ENCODE results near the gene C4A.
"Not testable (repeated sequence)": the region's sequence is repeated elsewhere in the genome, so short reads cannot be mapped to it uniquely, and the experiment has no call there.

The C4A gene

GRCh38 chr6:31958412-31958740 lies 23.5 kb upstream of the C4A start:
- no peak for DNase-seq
- in situ Hi-C loops (cut with MboI; ENCODE audit: low pct_unique_long_range_greater_than_20kb, low sequenced_read_pairs), result no loop called here

DNA sequence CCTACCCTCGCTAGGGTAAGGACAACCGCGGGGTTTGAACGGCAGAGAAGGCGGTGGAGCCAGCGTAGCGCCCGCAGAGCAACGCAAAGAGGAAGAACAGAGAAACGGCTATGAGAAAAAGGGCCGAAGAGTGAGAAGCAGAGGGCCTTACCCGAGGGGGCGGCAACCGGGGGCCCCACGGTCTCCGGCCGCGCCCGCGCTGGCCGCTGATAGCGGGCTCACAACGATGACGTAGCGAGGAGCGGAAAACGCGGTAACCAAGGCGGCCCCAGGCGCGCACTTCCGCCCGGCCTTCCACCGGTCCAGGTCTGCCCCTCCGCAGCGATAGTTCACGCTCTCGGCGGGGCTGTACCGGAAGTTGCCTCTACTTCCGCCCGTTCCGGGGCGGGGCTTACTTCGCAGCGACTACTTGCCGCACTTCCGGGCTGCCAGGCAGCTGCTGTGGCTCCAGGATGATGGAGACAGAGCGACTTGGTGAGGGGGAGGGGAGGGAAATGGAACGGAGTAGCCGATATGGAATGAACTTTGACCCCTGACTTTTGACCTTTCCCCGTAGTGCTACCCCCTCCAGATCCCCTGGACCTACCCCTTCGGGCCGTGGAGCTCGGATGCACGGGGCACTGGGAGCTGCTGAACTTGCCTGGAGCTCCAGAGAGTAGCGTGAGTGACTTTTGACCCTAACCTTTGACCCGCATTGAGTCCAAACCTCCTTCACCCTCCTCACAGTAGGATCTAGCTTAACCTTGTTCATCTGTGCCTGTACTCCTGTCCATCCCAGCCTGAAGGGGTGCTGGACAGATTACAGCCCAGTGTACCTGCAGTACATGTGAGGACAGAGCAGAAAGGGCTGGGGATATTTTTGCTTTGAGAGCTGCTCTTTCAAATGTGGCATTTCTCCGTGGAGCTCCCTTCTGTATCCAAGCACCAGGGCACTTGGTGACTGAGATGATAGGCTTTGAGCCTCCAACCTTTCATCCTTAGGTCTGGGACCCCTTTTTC lies 22.8 kb upstream of the C4A start, which contains the start of the genes NELFE and SKIC2:
Gene NELFE, minus strand, starts transcription at position 231 of the 999 bp plus-strand sequence. CDS start 525 bp downstream, outside the sequence.
Gene SKIC2, plus strand, starts transcription at position 435 of the 999 bp plus-strand sequence. Its CDS starts 18 bp downstream, at position 453.
- peak; percentile 99 for DNase-seq
- in situ Hi-C loops (cut with MboI; ENCODE audit: low pct_unique_long_range_greater_than_20kb, low sequenced_read_pairs), result no loop called here

- no peak for DNase-seq
- in situ Hi-C loops (cut with MboI; ENCODE audit: low pct_unique_long_range_greater_than_20kb, low sequenced_read_pairs), result no loop called here
Measured at GRCh38 chr6:31961616-31962015, 20.2 kb upstream of the C4A start.

DNA sequence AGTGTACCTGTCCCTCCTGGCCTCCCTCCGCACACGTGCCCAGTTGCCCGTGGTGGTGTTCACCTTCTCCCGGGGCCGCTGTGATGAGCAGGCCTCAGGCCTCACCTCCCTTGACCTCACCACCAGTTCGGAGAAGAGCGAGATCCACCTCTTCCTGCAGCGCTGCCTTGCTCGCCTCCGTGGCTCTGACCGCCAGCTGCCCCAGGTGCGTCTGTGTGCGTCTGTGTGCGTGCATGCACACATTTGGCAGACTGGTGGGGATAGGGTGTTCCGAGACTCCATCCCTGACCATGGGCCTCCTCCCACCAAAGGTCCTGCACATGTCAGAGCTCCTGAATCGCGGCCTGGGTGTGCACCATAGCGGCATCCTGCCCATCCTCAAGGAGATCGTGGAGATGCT lies 17.9 kb upstream of the C4A start:
- in situ Hi-C loops (cut with MboI; ENCODE audit: low pct_unique_long_range_greater_than_20kb, low sequenced_read_pairs), result no loop called here
- no peak for DNase-seq

GRCh38 chr6:31965700-31966099 lies 16.2 kb upstream of the C4A start:
- DNase-seq, result no peak
- in situ Hi-C loops (cut with MboI; ENCODE audit: low pct_unique_long_range_greater_than_20kb, low sequenced_read_pairs), result no loop called here

- DNase-seq, result no peak
- in situ Hi-C loops (cut with MboI; ENCODE audit: low pct_unique_long_range_greater_than_20kb, low sequenced_read_pairs), result no loop called here
Measured at GRCh38 chr6:31966506-31966905, 15.4 kb upstream of the C4A start.

DNA sequence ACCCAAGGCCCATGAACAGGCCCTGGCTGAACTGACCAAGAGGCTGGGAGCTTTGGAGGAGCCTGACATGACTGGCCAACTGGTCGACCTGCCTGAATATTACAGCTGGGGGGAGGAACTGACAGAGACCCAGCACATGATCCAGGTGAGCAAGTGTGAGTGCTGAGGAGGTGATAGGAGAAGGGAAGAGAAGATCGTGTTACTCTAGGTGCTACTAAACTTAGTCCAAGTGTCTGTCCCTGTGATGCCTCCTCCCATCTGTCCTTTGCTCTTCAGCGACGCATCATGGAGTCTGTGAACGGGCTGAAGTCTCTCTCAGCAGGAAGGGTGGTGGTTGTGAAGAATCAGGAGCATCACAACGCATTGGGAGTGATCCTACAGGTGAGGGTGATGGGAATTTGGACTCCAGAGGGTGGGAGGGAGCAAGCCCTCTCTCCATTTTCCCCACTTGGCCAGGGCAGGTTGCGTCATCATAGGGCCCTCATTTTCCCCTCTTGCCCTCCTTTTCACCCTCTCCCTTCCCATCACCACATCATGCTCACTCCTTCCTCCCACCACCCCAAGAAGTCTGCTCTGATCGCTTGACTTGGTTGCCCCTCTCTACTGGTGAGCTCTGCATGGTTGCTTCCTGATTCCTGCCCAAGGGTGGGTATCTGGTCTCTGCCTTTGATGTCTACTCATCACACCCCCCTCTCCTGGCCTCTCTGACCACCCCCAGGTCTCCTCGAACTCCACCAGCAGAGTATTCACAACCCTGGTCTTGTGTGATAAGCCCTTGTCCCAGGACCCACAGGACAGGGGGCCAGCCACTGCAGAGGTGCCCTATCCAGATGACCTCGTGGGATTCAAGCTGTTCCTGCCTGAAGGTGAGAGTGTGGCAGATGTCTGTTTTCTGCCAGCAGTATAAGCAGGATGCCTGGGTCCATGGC lies 14.6 kb upstream of the C4A start:
- no peak for DNase-seq
- in situ Hi-C loops (cut with MboI; ENCODE audit: low pct_unique_long_range_greater_than_20kb, low sequenced_read_pairs), result no loop called here

DNA sequence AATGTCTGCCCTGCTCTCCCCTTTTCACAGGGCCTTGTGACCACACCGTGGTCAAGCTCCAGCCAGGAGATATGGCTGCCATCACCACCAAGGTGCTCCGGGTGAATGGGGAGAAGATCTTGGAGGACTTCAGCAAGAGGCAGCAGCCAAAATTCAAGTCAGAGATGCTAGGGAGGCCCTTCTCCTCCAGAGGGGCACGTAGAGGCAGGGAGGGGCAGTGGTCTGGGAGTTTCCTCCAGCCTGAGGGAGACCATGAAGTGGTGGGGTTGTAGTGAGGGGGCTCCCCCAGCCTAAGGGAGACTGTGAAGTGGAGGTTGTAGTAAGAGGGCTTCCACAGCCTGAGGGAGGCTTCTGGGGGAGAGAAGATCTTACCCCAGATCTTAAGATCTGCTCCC lies 13.9 kb upstream of the C4A start:
- DNase-seq, result no peak
- in situ Hi-C loops (cut with MboI; ENCODE audit: low pct_unique_long_range_greater_than_20kb, low sequenced_read_pairs), result no loop called here

DNA sequence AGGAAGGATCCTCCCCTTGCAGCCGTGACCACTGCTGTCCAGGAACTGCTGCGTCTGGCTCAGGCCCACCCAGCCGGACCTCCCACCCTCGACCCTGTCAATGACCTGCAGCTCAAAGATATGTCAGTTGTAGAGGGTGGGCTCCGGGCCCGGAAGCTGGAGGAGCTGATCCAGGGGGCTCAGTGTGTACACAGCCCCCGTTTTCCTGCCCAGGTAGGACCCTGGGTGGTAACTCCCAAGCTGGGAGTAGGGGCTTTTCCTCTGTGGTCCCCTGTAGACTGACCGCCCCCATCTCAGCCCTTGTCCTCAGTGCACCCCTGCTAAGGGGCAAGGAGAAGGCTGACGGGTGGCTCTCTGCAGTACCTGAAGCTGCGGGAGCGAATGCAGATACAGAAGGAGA lies 13.5 kb upstream of the C4A start:
- in situ Hi-C loops (cut with MboI; ENCODE audit: low pct_unique_long_range_greater_than_20kb, low sequenced_read_pairs), result no loop called here

GRCh38 chr6:31968791-31969711 lies 12.8 kb upstream of the C4A start:
- in situ Hi-C loops (cut with MboI; ENCODE audit: low pct_unique_long_range_greater_than_20kb, low sequenced_read_pairs), result no loop called here
- DNase-seq, result no peak

More for the DNA sequence above, 13.5 kb upstream of the C4A start:
- no peak for DNase-seq

- in situ Hi-C loops (cut with MboI; ENCODE audit: low pct_unique_long_range_greater_than_20kb, low sequenced_read_pairs), result no loop called here
- no peak for DNase-seq
Measured at GRCh38 chr6:31969712-31970603, 11.9 kb upstream of the C4A start.

DNA sequence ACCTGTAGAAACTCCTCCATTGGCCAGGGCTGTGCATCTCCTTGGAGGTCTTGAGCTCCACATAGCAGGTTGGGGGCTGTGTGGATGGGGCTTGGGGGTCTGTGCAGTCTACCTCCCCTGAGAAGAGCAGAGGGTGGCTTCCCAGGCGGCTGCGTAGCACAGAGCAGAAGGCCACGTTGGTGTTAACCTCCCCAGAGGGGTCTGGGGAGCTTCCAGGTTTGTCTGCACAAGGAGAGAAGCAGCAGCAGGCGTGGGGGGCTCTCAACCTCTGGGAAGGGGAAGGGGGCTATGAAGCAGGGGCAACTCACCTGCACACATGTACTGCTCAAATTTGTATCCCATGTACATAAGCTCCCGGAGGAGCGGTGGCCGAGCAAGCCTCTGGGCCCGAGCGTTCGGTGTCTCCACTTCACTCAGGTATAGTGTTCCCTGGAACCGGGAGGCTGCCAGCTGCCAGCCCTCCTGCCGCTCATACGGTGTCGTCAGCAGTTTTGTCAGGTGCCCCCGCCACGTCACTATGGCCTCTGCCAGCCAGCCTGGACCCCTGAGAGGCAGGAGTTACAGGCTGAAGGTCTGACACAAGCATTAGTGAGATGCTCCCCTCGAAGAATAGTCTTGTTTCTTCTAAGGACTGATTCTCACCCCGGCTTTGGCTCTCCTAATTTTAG lies 11.1 kb upstream of the C4A start:
- in situ Hi-C loops (cut with MboI; ENCODE audit: low pct_unique_long_range_greater_than_20kb, low sequenced_read_pairs), result no loop called here
- DNase-seq, result no peak

GRCh38 chr6:31971279-31971992 lies 10.4 kb upstream of the C4A start:
- DNase-seq, result no peak
- in situ Hi-C loops (cut with MboI; ENCODE audit: low pct_unique_long_range_greater_than_20kb, low sequenced_read_pairs), result no loop called here

GRCh38 chr6:31971993-31972708 lies 9.7 kb upstream of the C4A start, which contains the start of gene DXO:
Gene DXO (minus strand): TSS chr6:31972138. CDS start chr6:31971675, 463 bp downstream.
- in situ Hi-C loops (cut with MboI; ENCODE audit: low pct_unique_long_range_greater_than_20kb, low sequenced_read_pairs), result no loop called here
- peak; percentile 98 for DNase-seq

DNA sequence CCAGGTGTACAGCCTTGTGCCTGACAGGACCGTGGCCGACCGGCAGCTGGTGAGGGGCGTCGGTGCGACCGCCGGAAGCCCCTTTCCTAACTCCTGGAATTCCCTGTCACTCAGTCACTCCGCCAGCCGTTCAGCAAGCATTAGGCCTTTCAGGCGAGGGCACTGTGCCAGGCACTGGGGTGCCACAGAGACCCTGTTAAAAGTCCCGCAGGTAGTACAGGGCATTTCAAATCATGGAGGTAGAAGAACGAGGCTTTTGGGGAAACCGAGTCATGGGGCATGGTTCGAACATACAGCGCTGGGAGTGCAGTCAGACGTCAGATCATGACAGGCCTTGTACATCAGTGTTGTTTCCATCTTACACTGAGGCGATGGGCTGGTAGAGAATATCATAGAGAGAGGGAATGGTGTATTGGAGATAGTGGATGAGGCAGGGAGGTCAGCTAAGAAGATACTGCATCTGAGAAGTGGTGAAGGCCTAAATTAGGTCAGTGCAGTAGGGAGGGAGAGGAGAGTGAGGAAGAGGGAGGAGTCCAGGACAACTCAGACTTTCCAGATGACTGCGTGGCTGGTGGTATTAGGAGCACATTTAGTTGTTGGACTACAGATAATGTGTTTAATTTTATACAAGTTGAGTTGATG lies 9.0 kb upstream of the C4A start:
- in situ Hi-C loops (cut with MboI; ENCODE audit: low pct_unique_long_range_greater_than_20kb, low sequenced_read_pairs), result no loop called here
- no peak for DNase-seq

DNA sequence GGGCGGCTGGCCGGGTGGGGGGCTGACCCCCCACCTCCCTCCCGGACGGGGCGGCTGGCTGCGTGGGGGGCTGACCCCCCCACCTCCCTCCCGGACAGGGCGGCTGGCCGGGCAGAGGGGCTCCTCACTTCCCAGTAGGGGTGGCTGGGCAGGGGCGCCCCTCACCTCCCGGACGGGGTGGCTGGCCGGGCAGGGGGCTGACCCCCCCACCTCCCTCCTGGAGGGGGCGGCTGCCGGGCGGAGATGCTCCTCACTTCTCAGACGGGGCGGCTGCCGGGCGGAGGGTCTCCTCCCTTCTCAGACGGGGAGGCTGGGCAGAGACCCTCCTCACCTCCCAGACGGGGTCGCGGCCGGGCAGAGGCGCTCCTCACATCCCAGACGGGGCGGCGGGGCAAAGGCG lies 5.8 kb upstream of the C4A start:
- in situ Hi-C loops (cut with MboI; ENCODE audit: low pct_unique_long_range_greater_than_20kb, low sequenced_read_pairs), result not testable (repeated sequence)

More for the DNA sequence above, 5.8 kb upstream of the C4A start:
- not testable (repeated sequence) for DNase-seq

Measured in KBM-7 (cell line).